ENCODE results near the gene CCDC86.

Gene CCDC86

DNA sequence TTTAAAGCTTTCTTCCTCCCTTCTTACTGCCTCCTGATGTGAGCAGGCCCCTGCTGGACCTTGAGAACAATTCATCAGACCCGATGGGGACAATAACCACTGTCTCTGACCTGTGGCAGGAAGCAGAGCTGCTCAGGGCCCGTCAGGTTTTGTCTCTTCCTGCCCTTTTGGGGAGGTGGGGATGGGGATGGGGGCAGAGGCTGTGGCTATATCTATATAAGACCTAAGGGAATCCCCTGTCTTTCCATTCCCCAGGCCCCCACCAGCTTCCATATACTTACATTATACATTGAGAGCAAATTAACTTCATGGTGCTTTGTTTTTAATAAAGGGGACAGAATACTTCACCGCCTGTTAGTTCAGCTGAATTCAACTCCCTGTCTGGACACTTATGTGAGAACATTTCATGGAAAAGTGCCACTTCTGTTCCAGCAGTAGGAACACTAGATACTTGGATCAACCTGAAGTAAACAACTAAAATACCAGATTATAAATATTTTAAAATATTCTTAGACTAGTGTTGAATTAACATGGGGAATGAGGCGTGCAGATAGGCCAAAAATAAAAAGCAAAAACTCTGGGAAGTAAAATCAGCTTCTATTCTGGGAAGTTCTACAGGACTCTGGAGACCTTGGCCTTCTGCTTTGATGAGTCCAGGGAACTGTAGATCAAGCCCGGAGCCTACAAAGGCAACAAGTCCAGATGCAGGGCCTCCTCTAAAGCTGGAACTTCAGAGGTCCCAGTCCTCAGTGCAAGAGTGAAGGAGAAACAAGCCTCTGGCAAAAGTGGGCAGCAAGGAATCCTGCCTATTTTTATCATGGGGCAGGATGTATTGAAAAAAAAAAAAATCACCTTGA lies 36.6 kb downstream of the CCDC86 start:
- DNase-seq (ENCODE audit: low read depth) = no peak
- H3K4me3 ChIP-seq (ENCODE audit: low read depth, low read length) = no peak overlapping the region

DNA sequence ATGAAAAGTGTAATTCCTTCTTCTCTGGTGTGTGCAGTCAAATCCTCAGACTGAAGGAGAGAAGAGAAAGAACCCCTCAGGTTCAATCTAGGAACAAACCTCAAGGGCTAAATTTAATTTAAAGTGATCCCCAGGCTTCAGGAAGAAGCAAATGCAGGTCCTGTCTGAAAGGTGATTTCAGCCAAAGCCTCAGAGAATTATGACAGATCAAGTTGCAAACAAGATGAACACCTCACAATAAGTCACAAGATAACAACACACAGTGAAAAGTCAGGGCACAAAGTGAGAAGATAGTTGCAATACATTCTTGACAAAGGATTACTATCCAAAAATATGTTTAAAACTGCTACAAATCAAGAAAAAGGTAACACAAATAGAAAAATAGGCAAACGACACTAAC lies 37.2 kb downstream of the CCDC86 start:
- H3K4me3 ChIP-seq (ENCODE audit: low read depth, low read length) = no peak overlapping the region
- DNase-seq (ENCODE audit: low read depth) = no peak

DNA sequence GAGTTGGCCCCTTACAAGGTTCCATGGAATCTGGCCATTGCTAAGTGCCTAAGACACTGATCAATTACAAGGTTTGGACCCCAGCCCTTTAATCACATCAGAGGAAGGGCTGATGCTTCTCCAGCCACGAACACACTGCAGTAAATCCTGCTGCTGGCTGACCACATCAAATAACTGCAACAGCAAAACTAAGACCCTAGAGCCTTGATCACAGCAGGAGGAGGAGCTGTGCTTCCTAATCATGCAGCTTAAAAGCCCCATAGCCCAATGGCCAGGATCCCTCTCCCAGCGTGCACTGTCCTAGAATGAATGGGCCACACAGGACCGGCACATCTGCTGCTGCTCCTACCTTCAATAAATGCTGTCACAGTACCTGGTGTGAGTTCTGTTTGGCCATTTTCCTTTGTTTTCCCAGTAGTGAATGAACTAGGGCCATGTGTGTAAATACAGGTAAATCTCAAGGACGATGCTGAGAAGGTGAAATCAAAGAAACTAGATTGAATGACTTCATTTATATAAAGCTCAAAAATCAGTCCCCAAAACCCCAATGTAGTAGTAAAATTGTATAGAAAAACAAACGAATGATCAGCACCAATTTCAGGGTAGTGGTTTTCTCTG lies 38.2 kb downstream of the CCDC86 start:
- H3K4me3 ChIP-seq (ENCODE audit: low read depth, low read length) = no peak overlapping the region

DNA sequence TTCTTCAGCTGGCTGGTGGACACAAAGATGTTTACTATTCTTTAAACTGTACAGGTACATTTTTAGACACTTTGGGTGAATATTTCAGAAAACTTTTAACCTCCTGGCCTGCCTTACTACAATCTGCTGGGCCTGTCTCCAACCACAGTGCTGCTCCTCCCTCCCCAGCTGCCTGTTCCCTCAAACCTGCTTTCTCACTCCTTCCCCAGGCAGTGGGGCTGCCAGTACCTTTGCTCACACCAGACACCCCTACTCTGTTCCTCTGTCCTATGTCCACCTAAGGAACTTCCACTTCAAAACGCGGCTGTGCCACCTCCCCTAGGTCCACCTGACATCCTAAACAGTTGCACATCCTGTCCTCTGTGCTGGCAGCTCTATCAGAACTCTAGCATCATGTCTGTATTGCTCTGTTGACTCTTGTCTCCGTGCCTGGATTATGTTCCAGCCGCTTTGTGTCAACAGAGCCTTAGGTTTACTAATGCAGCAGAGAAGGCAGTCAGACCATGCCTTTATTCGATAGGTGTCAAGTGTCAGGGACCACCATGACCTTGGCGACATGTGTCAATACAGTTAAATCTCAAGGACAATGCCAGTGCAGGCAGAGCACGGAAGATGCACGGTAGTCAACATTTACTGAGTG lies 38.9 kb downstream of the CCDC86 start:
- no peak overlapping the region for H3K4me3 ChIP-seq (ENCODE audit: low read depth, low read length)
- no peak for DNase-seq (ENCODE audit: low read depth)

More for the DNA sequence above, 38.2 kb downstream of the CCDC86 start:
- no peak for DNase-seq (ENCODE audit: low read depth)

DNA sequence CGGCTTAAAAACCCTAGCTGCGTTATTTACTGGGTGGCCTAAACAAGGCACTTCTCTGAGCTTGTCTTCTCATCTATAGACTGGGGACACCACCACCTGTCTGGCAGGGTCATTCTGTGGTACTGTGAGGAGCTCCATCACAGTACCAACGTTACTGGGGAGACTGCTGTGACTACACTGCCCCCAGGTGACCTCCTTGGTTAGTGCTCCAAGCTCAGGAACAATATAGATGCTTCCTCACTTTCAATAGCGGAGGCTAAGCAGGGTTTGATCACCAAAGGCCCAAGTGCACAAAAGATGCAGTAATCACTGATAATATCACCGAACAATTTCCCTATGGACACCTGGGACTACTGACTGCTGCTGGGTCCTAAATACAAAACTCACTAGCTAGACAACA lies 45.6 kb downstream of the CCDC86 start:
- no peak for DNase-seq (ENCODE audit: low read depth)

DNA sequence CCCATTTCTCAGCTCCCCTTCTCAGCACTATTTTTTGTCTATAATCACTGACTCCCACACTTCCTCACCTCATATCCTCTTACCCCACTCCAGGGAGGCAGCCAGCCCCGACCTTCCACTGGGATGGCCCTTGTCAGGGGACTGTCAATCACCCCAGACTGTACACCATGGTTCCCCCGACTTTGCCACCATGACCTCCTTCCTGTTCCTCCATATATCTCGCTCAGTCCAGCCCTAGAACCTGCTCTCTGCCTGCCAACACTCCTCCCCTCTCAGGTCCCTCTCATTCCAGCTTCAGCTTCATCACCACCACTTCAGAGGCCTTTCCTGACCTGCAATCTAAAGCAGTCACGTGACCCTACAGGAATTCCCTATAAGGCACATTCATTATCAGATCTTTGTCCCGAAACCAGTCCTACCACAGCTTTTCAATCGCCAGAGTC lies 48.0 kb downstream of the CCDC86 start:
- no peak for DNase-seq (ENCODE audit: low read depth)
- H3K4me3 ChIP-seq (ENCODE audit: low read depth, low read length) = no peak overlapping the region

More for the DNA sequence above, 45.6 kb downstream of the CCDC86 start:
- H3K4me3 ChIP-seq (ENCODE audit: low read depth, low read length) = no peak overlapping the region

DNA sequence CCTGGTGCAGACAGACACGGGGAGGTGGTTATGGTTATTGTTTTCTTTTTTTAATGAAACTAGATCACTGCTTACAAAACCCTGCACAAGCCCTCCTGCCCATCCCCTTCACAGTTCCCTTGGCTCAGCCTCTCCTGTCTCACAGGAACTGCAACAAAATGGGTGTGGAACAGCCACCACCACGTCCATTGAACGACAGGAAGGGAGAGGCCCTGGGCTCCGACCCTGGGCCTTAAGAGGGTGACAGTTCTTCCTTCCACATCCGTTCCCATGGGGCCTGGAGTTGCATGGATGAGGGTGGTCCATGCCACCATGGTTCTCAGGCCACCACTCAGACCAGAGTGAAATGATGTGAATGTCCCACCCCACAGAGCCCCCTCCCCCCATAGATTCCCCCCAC lies 48.8 kb downstream of the CCDC86 start:
- DNase-seq (ENCODE audit: low read depth) = no peak
- H3K4me3 ChIP-seq (ENCODE audit: low read depth, low read length) = no peak overlapping the region

DNA sequence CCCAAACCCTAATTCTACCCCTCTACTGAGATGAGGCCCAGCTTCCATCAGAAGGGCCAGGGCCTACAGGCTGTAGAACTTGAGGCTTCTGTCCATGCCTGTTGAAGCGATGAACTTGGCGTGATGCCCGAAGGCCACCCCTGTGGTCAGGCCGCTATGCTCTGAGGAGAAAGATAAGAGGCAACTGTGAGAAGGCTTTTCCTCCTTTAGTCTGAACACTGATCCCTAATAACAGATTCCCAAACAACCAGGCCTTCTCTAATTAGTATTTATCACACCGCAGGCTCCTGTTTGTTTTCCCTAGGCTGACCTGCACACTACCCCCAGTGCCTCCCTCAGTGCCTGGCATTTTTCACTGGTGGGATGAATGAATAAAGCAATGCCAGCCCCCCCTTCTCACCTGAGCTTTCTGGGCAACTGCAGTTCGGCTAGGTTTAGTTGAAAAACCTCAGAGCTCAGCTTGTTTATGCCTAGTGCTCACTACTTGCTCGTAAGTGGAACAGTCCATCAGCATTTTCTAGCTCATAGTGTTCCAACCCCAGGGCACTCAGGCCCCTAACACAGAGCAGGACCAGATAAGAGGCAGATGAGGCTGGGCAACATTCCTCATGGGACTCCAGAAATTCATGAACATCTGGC lies 49.3 kb downstream of the CCDC86 start:
- DNase-seq (ENCODE audit: low read depth) = no peak
- no peak overlapping the region for H3K4me3 ChIP-seq (ENCODE audit: low read depth, low read length)

DNA sequence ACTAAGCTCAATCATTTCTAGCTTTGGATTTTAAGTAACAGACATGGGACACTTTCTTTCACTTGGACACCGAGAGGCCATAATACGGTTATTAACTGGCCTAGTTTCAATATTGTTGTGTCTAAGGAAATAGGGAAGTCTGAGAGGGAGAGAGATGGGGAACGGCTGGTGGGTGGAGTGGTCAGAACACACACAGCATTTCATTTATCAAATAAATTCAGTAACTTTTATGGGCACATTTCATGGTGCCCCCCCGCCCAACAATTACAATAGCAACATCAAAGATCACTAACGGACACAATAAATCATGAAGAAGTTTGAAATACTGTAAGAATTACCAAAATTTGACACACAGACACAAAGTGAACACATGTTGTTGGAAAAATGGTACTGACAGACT lies 53.8 kb downstream of the CCDC86 start:
- no peak for DNase-seq (ENCODE audit: low read depth)
- H3K4me3 ChIP-seq (ENCODE audit: low read depth, low read length) = no peak overlapping the region

DNA sequence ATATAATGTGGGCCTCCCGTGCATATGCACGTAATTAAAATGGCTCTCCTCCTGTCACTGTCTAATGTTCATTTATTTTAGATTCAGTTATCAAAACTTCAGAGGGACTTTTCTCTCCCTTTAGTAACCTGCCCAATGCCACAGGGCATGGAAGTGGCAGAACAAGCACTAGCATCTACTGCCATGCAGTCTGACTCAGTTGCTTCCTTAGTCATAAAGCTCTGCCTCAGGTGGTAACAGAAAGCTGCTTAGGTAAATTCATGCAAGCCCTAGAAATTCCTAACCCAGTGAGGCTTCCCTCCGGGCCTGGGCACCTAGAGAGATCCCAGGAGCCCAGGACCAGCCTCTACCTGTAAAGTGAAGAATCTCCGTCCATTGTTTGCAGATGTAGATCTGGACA lies 55.6 kb downstream of the CCDC86 start:
- DNase-seq (ENCODE audit: low read depth) = no peak
- no peak overlapping the region for H3K4me3 ChIP-seq (ENCODE audit: low read depth, low read length)

DNA sequence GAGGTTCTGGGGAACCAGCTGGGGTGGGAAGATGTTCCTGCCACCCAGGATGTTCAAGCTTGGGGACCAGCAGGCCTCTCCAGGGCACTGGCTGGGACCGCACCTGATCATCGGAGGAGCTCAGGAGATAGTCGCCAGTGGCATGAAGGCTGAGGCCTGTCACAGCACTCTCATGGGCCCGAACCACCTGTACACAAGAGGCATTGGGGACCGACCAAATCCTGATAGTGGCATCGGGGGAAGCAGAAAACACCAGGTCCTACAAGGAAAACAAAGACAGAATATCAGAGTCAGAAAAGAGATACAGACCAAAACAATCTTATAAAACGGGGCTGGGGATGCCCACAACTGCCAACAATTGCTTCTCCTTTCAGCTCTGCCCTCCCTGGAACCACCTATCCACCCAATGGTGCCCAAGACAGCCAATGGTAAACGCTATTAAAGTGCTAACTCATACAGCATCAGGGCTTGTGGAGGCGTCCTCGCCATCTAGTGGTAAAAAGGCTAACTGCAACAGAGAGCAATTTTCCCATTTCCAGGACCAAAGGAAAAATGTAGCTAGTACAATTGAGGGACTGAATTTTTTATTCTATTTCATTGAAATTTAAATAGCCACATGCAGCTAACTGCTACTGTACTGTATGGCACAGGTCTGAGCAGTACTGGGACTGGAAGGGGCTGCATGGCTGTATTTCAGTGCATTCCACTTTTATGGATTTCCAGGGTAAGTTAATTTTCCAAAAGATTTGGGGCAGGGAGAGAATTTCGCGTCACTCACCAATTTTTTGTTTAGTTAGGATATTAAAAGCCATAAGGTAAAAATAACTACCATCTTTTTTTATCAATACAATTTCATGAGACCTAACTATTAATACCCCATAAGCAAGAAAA lies 57.4 kb downstream of the CCDC86 start:
- DNase-seq (ENCODE audit: low read depth) = no peak
- H3K4me3 ChIP-seq (ENCODE audit: low read depth, low read length) = no peak overlapping the region

DNA sequence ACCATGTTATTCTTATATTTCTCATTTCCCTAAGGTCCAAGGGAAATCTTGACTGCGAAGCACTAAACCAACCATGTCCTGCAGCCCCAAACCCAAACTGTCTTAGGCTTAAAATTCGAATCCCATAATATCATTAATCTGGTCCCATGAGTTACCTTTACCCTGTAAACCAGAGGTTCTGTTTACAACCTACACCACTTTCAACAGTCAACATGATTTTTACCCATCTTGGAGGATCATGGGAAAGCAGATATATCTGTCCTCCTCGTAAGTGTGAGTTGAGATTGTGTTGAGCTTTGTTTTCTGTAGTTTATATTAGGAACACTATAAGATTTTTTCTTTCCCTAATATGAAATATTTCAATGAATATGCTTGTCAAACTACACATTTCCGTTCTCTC lies 58.1 kb downstream of the CCDC86 start:
- H3K4me3 ChIP-seq (ENCODE audit: low read depth, low read length) = no peak overlapping the region
- DNase-seq (ENCODE audit: low read depth) = no peak
